DMS153 treated with DMSO at 0.1 percent for 48 hours (cell line): Measurements from ENCODE around the gene MGAT4C.

Experiments used
- DNase-seq: peaks from one replicate; lab custom pipeline; 2025; ENCODE audit not compliant: unreplicated experiment; lab: John Stamatoyannopoulos, UW

The MGAT4C gene

GRCh38 chr12:86229772-86230171 is 26.4 kb downstream of the MGAT4C start:
- DNase-seq = no peak

DNA sequence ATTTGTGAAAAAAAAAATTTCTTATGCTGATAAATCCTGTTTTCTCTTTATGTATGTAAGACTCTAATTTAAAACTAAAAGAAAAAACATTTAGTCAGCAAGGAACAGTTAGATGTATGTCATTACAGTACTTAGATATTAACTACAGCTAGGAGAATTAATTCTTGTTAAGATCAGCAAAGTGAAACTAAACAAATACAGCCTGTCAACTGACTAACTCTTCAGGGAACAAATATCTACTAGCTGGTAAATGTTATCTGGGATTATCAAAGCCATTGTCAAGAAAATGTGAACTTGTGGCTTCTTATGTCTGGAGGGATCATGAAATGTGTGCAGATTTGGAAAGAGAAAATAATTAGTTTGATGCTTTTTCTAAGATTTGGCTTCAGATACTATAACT is 27.5 kb downstream of the MGAT4C start:
- DNase-seq = no peak

DNA sequence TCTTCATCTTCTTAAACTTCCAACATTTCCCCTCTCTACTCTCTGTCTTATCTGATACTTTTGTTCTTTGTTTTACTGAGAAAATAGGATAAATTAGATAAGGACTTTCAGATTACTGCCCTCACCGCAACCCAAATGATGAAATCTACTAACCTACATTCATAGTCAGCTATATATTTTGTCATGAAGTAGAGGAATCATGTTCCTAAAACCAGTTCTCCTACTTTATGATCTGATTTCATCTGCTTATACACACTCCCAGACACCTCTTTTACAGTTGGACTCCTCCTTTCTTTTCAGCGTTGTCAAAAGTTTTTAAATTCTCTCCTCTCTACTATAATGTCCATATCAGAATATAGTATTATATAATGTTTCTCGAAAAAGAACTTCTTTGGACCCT is 29.7 kb downstream of the MGAT4C start:
- DNase-seq = no peak

DNA sequence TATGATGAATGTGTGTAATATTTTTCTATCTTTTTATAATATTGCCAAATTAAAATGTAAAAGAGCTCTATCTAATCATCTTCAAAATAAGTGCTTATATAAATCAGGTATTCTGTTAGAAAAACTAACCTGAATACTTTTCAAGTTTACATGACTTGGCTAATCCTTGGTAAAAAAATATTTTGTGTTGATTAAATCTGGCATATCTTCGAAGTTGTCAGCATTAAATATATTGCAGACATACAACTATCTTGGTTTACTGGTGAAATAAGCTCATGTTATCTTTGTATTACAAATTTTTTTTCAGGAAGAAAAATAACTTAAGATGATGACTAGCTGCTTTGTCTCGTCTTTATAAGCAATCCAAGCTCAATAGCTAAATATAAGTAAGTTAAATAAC is 39.6 kb downstream of the MGAT4C start:
- no peak for DNase-seq

DNA sequence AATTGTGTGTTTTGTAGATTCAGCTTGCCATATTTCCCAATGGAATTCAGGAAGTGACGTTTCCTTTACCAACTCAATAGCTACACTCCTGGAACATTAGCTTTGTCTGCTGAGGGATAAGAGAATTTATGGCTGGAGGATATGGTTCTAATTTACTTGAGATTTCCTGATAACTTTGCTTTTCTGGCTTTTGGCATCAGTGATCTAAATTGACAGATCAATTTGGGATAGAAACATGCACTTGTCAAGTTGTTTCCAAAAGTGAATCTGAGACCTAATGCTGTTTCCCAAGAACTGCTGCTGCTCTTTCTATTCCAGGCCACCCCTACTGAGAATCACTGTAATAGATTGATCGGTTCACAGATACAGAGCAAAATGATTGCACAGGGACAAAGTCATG is 43.2 kb downstream of the MGAT4C start:
- DNase-seq = no peak

GRCh38 chr12:86198696-86199444 is 57.3 kb downstream of the MGAT4C start:
- no peak for DNase-seq

- no peak for DNase-seq
Measured at GRCh38 chr12:86196465-86196864, 59.7 kb downstream of the MGAT4C start.

GRCh38 chr12:86194721-86195120 is 61.5 kb downstream of the MGAT4C start:
- DNase-seq = no peak

DNA sequence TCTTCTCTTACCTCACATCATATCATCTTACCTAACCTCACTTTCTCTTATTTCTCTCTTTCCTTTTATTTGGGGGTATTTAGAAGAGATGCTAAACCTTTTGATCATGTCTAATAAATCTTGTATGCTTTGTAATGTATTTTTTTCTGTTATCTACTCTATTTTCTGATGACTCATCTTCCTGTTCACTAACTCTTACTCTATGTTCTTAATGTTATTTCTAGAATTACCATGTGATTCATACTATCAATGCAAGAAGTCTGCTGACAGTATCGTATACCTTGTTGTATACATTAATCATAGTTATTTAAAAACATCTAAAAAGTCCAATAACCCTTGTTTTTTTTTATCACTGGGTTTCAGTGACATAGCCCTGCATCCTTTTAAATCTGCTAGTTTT is 62.3 kb downstream of the MGAT4C start:
- no peak for DNase-seq

DNA sequence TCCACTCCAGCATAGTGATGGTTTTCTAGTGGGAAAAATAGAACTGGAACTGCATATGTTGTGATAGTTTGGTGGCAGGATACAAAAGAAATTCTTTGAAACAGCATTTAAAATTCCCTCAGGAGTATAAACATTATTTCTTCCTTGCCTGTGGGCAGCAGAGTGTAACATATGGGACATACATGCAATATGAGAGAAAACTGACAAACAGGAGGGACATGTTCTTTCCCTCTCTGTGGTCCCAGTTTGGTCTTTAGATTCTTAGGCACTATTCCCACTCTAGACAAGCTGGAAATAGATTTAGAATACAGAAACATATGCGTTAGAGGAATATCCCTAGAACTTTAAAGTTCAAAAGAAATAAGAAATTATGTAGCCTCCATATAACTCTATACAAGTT is 68.0 kb downstream of the MGAT4C start:
- no peak for DNase-seq

DNA sequence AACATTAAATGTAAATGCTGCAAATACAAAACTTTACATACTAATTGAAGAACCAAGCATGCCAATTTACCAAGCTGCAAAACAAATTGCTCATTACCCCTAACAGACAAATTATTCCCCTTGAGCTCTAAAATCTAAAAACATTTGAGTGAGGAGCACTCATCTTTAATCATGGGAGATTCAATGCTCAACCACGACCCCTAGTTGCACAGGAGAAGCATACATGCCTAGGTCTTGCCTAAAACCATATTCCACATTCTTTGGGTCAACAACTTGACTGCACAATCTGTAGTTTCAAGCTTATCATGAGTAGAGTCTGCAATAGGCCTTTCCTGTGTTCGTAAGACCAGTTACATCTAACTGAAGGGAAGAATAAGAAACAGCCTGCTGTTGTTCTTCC is 69.7 kb downstream of the MGAT4C start:
- no peak for DNase-seq

DNA sequence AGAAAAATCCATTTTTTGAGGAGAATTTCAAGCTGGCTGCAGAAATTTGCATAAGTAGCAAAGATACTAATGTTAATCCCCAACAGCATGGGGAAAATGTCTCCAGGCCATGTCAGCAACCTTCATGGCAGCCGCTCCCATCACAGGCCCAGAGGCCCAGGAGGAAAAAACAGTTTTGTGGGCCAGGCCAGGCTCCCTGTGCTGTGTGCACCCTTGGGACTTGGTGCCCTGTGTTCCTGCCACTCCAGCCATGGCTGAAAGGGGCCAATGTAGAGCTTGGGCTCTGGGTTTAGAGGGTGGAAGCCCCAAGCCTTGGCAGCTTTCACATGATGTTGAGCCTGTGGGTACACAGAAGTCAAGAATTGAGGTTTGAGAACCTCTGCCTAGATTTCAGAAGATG is 76.3 kb downstream of the MGAT4C start:
- no peak for DNase-seq

DNA sequence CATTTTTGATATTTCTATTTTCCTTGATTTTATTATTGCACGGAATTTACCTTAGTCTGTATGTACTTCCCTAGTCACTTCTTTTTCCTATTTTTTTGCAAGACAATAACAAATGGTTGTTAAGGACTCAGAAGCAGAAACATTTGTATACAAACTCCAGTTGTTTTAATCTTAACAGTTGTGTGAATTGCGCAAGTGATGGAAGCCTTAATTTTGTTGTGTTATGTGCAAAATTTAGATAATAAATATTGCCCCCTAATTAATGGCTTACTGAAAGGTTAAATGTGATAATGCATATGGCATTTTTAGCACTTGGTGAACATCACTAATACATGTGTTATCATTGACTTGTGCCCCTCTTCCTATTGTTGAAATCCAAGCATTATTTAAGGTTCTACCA is 82.0 kb downstream of the MGAT4C start:
- no peak for DNase-seq

- no peak for DNase-seq
Measured at GRCh38 chr12:86172913-86173443, 83.2 kb downstream of the MGAT4C start.

GRCh38 chr12:86170051-86170450 is 86.1 kb downstream of the MGAT4C start:
- DNase-seq = no peak

GRCh38 chr12:86158956-86159355 is 97.2 kb downstream of the MGAT4C start:
- no peak for DNase-seq

DNA sequence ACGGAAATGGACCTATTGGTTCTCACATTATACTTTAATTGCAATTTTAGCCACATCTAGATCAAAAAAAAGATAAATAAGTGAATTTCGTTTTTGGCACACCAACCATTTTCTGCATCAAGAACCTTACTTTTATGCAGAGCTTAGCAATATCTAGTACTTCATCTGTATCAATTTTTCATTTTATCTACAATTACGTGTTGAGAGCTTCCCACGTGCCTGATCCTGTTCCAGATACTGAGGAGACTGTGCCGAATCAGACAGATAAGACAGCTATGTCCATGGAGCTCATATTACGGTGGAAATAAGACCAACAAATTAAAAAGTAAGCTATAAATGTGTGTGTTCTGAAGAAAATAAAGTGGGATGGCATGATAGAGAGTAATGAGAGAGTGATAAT is 101.6 kb downstream of the MGAT4C start:
- no peak for DNase-seq

GRCh38 chr12:86148612-86149011 is 107.6 kb downstream of the MGAT4C start:
- no peak for DNase-seq

GRCh38 chr12:86148071-86148470 is 108.1 kb downstream of the MGAT4C start:
- DNase-seq = no peak

DNA sequence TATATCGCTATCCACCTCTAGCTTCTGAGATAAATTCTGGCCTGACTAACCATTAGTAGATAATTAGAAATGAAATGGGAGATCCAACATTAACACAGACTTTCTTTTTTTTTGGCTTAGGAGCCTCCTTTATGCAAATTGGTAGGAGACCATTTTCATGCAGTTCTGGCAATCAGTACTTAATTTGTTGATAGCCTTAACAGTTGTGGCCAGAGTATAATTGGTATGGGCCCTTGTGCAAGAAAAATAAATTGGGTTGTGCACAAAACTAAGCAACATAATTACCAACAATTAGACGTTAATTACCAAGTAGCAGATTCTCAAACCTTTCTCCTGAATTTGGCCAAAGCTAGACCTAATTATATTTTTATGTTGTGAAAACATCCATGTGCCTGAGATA is 111.0 kb downstream of the MGAT4C start:
- DNase-seq = no peak

- no peak for DNase-seq
Measured at GRCh38 chr12:86143162-86143561, 113.0 kb downstream of the MGAT4C start.

GRCh38 chr12:86139671-86140070 is 116.5 kb downstream of the MGAT4C start:
- no peak for DNase-seq

- DNase-seq = no peak
Measured at GRCh38 chr12:86138770-86139169, 117.4 kb downstream of the MGAT4C start.
